HCT116 (cell line): Measurements from ENCODE around the gene PAQR4. TPM values are rescaled to one million over a fixed set of nuclear protein-coding genes. Genes with fewer than 3 reads are reported as not detected.

ENCODE experiments used
- ATAC-seq: fragments of 200-7000 bp; cut with Tn5 transposase; 2 replicates; pipeline ENCODE4 v1.9.1; 2020; ENCODE audit warnings: mild to moderate bottlenecking, moderate library complexity
- BruUV-seq: library from RNA; stranded (reverse); fragments of 400-500 nt; replicated peaks from 2 replicates; lab custom pipeline; 2021; lab: Mats Ljungman, UMichigan
- CTCF ChIA-PET: fragments of 300-600 bp; sonication (Branson Sonifier 250); formaldehyde crosslinking; loops from one replicate; lab custom pipeline; 2021; ENCODE audit warnings: antibody characterized with exemption; lab: Charles Lee
- POLR2A ChIA-PET: fragments of 300-600, 350-600 bp; sonication (Branson Sonifier 250); formaldehyde crosslinking; loops from one replicate; lab custom pipeline; 2021; ENCODE audit warnings: antibody characterized with exemption; lab: Charles Lee
- RAD21 ChIA-PET, 2 experiments: fragments of 300-600 bp; sonication (Branson Sonifier 250); formaldehyde crosslinking; loops; one replicate each; lab custom pipeline; 2023; ENCODE audit warnings: low total read pairs in 2 of 2; ENCODE audit not compliant: uncharacterized antibody in 2 of 2, unreplicated experiment in 2 of 2, low non-redundant PET in 1 of 2; lab: Charles Lee
- DNase-seq: peaks from one replicate; pipeline ENCODE4 v3.0.0-alpha.2; 2010; ENCODE audit warnings: low read depth, low spot score
- H2AFZ ChIP-seq: fragments of 200-600 bp; shearing (Covaris generic), sonication (generic); 2 replicates; pipeline ENCODE4 v1.6.1; 2017; ENCODE audit warnings: low read depth, mixed run types, mixed read lengths, antibody characterized with exemption, low read length; ENCODE audit not compliant: poor library complexity, severe bottlenecking
- H3K27ac ChIP-seq: 2 replicates; pipeline ENCODE4 v1.5.1; 2012; ENCODE audit warnings: low read depth, low read length
- H3K27me3 ChIP-seq: fragments of 200-600 bp; sonication (generic); 2 replicates; pipeline ENCODE4 v1.6.1; 2016; ENCODE audit warnings: mixed run types, low read length, mixed read lengths; ENCODE audit not compliant: insufficient read depth
- H3K36me3 ChIP-seq, 2 experiments: fragments of 200-500 bp in 1 of 2; fragments of 200-600 bp in 1 of 2; sonication (Bioruptor generic) in 1 of 2; sonication (generic) in 1 of 2; 2 replicates each; pipeline versions ENCODE4 v1.5.1 to v1.6.1; 2014 to 2016; ENCODE audit warnings: low read length in 2 of 2, inconsistent platforms in 1 of 2, mixed read lengths in 1 of 2, mixed run types in 1 of 2; ENCODE audit not compliant: insufficient read depth in 2 of 2, control insufficient read depth in 1 of 2
- H3K4me1 ChIP-seq, 2 experiments: fragments of 200-600 bp in 1 of 2; sonication (generic) in 1 of 2; 2 replicates each; pipeline versions ENCODE4 v1.5.1 to v1.6.1; 2012 to 2017; ENCODE audit warnings: low read length in 2 of 2, inconsistent platforms in 1 of 2, mild to moderate bottlenecking in 1 of 2, mixed read lengths in 1 of 2, mixed run types in 1 of 2, moderate library complexity in 1 of 2; ENCODE audit not compliant: insufficient read depth in 2 of 2, control insufficient read depth in 1 of 2
- H3K4me2 ChIP-seq: fragments of 200-600 bp; sonication (generic); 2 replicates; pipeline ENCODE4 v1.6.1; 2017; ENCODE audit warnings: mixed run types, low read length, mixed read lengths
- H3K4me3 ChIP-seq, 2 experiments: fragments of 200-600 bp in 1 of 2; sonication (generic) in 1 of 2; replicated peaks in 1 of 2; 2 replicates each; pipeline ENCODE4 v1.5.1; 2011 to 2016; ENCODE audit warnings: low read length in 2 of 2, control low read depth in 1 of 2, low read depth in 1 of 2, mild to moderate bottlenecking in 1 of 2, mixed read lengths in 1 of 2, mixed run types in 1 of 2
- H3K79me2 ChIP-seq: fragments of 200-600 bp; sonication (generic); 2 replicates; pipeline ENCODE4 v1.6.1; 2017; ENCODE audit warnings: mild to moderate bottlenecking, mixed run types, low read length, moderate library complexity, mixed read lengths; ENCODE audit not compliant: insufficient read depth
- H3K9ac ChIP-seq: fragments of 200-600 bp; sonication (generic); 2 replicates; pipeline ENCODE4 v1.6.1; 2016; ENCODE audit warnings: low read length, mixed read lengths
- H3K9me2 ChIP-seq: fragments of 200-600 bp; sonication (generic), shearing (Covaris generic); 2 replicates; pipeline ENCODE4 v1.6.1; 2017; ENCODE audit warnings: mixed run types, mild to moderate bottlenecking, moderate library complexity; ENCODE audit not compliant: insufficient read depth
- H3K9me3 ChIP-seq, 2 experiments: fragments of 200-500 bp in 1 of 2; fragments of 200-600 bp in 1 of 2; sonication (Bioruptor generic) in 1 of 2; sonication (generic) in 1 of 2; 2 replicates each; pipeline ENCODE4 v1.6.1; 2014 to 2017; ENCODE audit warnings: low read length in 2 of 2, mixed read lengths in 2 of 2, inconsistent platforms in 1 of 2, low read depth in 1 of 2, mild to moderate bottlenecking in 1 of 2, mixed run types in 1 of 2, moderate library complexity in 1 of 2; ENCODE audit not compliant: control insufficient read depth in 1 of 2, insufficient read depth in 1 of 2
- H4K20me1 ChIP-seq: fragments of 200-600 bp; sonication (generic), shearing (Covaris generic); 2 replicates; pipeline ENCODE4 v1.6.1; 2017; ENCODE audit warnings: mixed run types, mild to moderate bottlenecking, moderate library complexity; ENCODE audit not compliant: insufficient read depth
- CBX3 ChIP-seq: IDR thresholded peaks from 2 replicates; pipeline ENCODE4 v1.6.1; 2012; ENCODE audit warnings: low read depth
- CEBPB ChIP-seq: IDR thresholded peaks from 2 replicates; pipeline ENCODE4 v1.6.1; 2012; ENCODE audit warnings: low read depth
- EGR1 ChIP-seq: IDR thresholded peaks from 2 replicates; pipeline ENCODE4 v1.6.1; 2012; ENCODE audit warnings: low read depth
- EZH2 ChIP-seq: fragments of 200-600 bp; sonication (generic); IDR thresholded peaks from 2 replicates; pipeline ENCODE4 v1.6.1; 2017; ENCODE audit warnings: antibody characterized with exemption, mixed run types
- EZH2phosphoT487 ChIP-seq: fragments of 200-600 bp; IDR thresholded peaks from 2 replicates; pipeline ENCODE4 v1.6.1; 2018; ENCODE audit warnings: antibody characterized with exemption, borderline replicate concordance
- FOSL1 ChIP-seq: IDR thresholded peaks from 2 replicates; pipeline ENCODE4 v1.6.1; 2012; ENCODE audit warnings: low read depth
- JUND ChIP-seq: IDR thresholded peaks from 2 replicates; pipeline ENCODE4 v1.6.1; 2012
- POLR2A ChIP-seq: IDR thresholded peaks from 2 replicates; pipeline ENCODE4 v1.7.0; 2011; ENCODE audit warnings: borderline replicate concordance; ENCODE audit not compliant: insufficient read depth, insufficient read length; ENCODE audit errors: extremely low read depth
- POLR2AphosphoS5 ChIP-seq: IDR thresholded peaks from 2 replicates; pipeline ENCODE4 v1.6.1; 2011; ENCODE audit warnings: mild to moderate bottlenecking, low read depth, low read length, moderate library complexity
- RAD21 ChIP-seq: IDR thresholded peaks from 2 replicates; pipeline ENCODE4 v1.6.1; 2012; ENCODE audit warnings: low read depth, mild to moderate bottlenecking
- SIN3A ChIP-seq: IDR thresholded peaks from 2 replicates; pipeline ENCODE4 v1.6.1; 2012; ENCODE audit warnings: low read depth
- SRF ChIP-seq: IDR thresholded peaks from 2 replicates; pipeline ENCODE4 v1.6.1; 2012; ENCODE audit warnings: low read depth
- TCF7L2 ChIP-seq: IDR thresholded peaks from 2 replicates; pipeline ENCODE4 v1.7.0; 2011; ENCODE audit warnings: borderline replicate concordance, inconsistent platforms; ENCODE audit not compliant: insufficient read depth, insufficient read length; ENCODE audit errors: extremely low read depth
- YY1 ChIP-seq: IDR thresholded peaks from 2 replicates; pipeline ENCODE4 v1.6.1; 2011; ENCODE audit warnings: low read length, low read depth, moderate library complexity, mild to moderate bottlenecking; ENCODE audit not compliant: insufficient replicate concordance; ENCODE audit errors: extremely low read depth
- ZFX ChIP-seq: fragments of 450-650 bp; IDR thresholded peaks from 2 replicates; pipeline ENCODE4 v1.6.1; 2017
- ZNF274 ChIP-seq: fragments of 200-500 bp; sonication (Bioruptor generic); IDR thresholded peaks from 2 replicates; pipeline ENCODE4 v1.6.1; 2014; ENCODE audit warnings: mild to moderate bottlenecking, low read depth, low read length, inconsistent platforms
- intact Hi-C: fragments of 100-400 bp; cut with micrococcal nuclease; formaldehyde crosslinking; loops from 2 replicates; pipeline ENCODE4 v1.10.0; 2022
- total RNA-seq: library from RNA; stranded (reverse); gene quantifications from one replicate; pipeline ENCODE4 v1.2.1, GENCODE V29; 2021; ENCODE audit not compliant: unreplicated experiment
- TF ChIP-seq, protein P1 (sequence below): IDR thresholded peaks from 2 replicates; pipeline ENCODE4 v1.6.1; 2012

The PAQR4 gene
- total RNA-seq, 1 experiment from 2014 or later = 45.6 TPM

DNA sequence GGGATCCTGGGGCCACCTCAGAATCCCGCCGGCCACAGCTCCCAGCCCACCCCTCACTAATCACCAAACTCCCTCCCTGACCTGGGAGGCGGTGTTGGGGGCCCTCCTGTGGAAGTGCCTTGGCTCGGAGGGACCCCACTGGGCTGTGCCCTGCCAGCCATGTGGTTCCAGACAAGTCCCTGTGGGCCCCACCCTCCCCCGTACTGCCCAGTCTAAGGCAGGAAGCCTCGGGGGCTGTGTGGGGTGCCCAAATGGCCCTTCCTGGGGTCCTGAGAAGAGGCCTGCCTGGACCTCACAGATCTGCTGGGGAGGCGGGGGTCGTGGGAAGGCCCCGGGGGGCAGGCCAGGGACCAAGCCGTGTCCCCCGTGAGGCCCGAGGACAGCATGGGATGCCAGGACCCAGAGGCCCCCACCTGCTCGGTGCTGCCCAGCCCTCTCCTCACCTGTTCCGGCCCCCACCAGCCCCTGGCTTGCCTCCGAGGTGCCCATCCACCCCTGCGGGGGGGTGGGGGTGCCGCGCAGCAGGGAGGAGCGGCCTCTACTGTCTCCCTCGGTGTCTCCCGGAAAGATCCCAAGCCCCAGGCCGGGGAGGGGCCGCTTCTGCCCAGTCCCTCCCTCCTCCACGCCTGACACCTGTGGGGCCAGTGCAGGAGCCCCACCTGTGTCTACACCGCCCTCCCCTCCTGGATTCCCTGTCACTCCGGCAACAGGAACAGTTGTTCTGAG lies 14.3 kb upstream of the PAQR4 start:
- Histone ChIP-seq H3K4me3 (no peak overlapping the region), H3K36me3 (no peaks in the 10 kb centered on the region; a peak in 1 of 4 replicates), H2AFZ (no peak overlapping the region), H3K4me2 (no peak overlapping the region), H4K20me1 (no peaks in the 10 kb centered on the region), H3K4me1 (peaks cover 0 to 17% of the 10 kb centered on the region in 2 experiments; a peak in 2 of 4 replicates), H3K9ac (no peak overlapping the region), H3K79me2 (no peaks in the 10 kb centered on the region), H3K9me3 (no peaks in the 10 kb centered on the region), H3K27ac (no peak overlapping the region), H3K9me2 (no peaks in the 10 kb centered on the region), H3K27me3 (no peaks in the 10 kb centered on the region)
- no peak for TF ChIP-seq RAD21
- no peak for TF ChIP-seq SIN3A
- no peak for TF ChIP-seq EZH2phosphoT487
- no peak for TF ChIP-seq CBX3
- no peak for TF ChIP-seq ZFX
- TF ChIP-seq TCF7L2 = no peak
- no peak for TF ChIP-seq FOSL1
- TF ChIP-seq EZH2 = no peak
- no peak for TF ChIP-seq POLR2AphosphoS5
- no peak for TF ChIP-seq YY1
- TF ChIP-seq, protein P1, sequence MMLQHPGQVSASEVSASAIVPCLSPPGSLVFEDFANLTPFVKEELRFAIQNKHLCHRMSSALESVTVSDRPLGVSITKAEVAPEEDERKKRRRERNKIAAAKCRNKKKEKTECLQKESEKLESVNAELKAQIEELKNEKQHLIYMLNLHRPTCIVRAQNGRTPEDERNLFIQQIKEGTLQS = no peak
- ChIA-PET POLR2A (no interaction called here), CTCF (no interaction called here), RAD21 (no interaction called here)
- ATAC-seq = no peak
- BruUV-seq = no TSS peak
- intact Hi-C loops = no loop called here
- DNase-seq = no peak

- H2AFZ ChIP-seq = no peak overlapping the region
- POLR2A ChIA-PET = no interaction called here
- H3K9me3 ChIP-seq = no peaks in the 10 kb centered on the region
- H3K4me3 ChIP-seq = no peak overlapping the region
- no peak overlapping the region for H3K27ac ChIP-seq
- RAD21 ChIA-PET = no interaction called here
- H3K27me3 ChIP-seq = no peaks in the 10 kb centered on the region
- intact Hi-C loops = no loop called here
- H3K9ac ChIP-seq = no peak overlapping the region
- CTCF ChIA-PET = no interaction called here
- H4K20me1 ChIP-seq = no peaks in the 10 kb centered on the region
- no peak for ATAC-seq
- no peaks in the 10 kb centered on the region for H3K79me2 ChIP-seq
- no peaks in the 10 kb centered on the region for H3K9me2 ChIP-seq
- no TSS peak for BruUV-seq
- no peak overlapping the region for H3K4me2 ChIP-seq
- no peaks in the 10 kb centered on the region for H3K36me3 ChIP-seq
- H3K4me1 ChIP-seq = peaks cover 0 to 17% of the 10 kb centered on the region in 2 experiments; a peak in 2 of 4 replicates
- TF ChIP-seq ZNF274 (no peak), RAD21 (no peak), SRF (no peak), CEBPB (no peak), JUND (no peak), EGR1 (no peak), POLR2A (no peak)
- no peak for DNase-seq
These were observed 13.7 kb upstream of the PAQR4 start for GRCh38 chr16:2955438-2955778.
